ENCODE results near the gene PCCA.
A peak's percentile ranks its signal among the peaks of the same experiment; 100 is the strongest.
"Not testable (repeated sequence)": the region's sequence is repeated elsewhere in the genome, so short reads cannot be mapped to it uniquely, and the experiment has no call there.

The PCCA gene

DNA sequence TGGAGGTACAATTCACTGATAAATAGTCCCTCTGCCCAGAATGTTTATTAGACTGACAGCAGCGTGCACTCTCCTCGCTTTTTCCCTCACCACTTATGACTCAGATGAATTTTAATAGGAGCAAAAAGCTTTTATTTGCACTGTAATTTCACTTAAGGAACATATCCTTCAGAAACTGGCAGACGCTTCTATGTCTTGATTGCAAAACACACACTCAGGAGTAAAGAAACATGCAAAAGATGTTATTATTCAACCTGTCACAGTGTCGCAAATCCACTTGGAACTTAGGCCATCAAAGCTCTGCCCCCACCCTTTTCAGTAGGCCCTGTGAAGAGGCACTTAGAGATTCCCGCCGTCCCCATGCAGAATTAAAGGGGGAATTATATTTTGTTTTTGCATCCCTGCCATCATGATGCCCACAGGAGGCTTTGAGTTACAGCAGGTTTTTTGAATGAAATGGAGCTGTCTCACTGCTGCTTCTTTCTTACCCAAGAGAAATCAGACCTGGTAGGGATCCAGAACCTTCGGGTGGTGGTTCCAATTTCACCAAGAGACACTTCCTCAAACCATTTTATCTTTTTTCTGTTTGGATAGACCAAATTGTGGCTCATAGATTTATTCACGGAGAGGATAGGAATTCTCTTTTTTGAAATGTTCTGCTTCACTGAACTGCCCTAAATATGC lies 425.2 kb downstream of the PCCA start:
- Mint-ChIP-seq H3K27me3 (no peaks in the 10 kb centered on the region), H3K4me3 (no peak overlapping the region), H3K36me3 (ENCODE audit: low read depth) (no peaks in the 10 kb centered on the region), H3K4me1 (ENCODE audit: low read depth) (peaks cover 15% of the 10 kb centered on the region), H3K9me3 (no peaks in the 10 kb centered on the region), H3K27ac (no peak overlapping the region)
- no peak for DNase-seq

DNA sequence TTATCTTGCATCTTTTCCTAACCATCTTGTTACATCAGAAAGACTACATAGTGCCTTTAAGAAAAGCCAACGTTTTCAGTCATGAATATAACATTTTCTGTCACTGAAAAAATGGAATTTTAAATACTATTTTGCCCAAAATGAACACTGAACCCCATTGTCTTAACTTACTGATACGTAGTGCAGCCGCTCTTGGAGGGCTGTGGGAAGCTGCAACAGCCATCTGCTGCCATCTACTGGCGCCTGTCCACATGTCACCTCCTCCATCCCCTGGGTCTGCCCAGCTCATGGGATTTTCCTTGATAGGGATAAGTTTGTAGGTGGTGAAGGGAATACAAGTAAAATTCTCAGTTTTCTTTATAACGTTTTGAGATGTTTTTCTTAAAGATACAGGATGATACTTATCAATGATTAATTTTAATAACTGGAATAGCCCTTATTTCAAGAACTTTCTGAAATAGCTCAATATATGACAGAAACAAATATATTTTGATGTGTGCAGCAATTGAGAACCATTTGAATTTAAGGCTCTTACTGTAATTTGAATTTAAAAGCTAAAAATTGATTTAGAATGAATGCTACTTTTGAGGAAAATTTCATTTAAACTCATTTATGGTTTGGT lies 426.0 kb downstream of the PCCA start:
- no peak overlapping the region for H3K4me3 Mint-ChIP-seq
- no peaks in the 10 kb centered on the region for H3K9me3 Mint-ChIP-seq
- no peaks in the 10 kb centered on the region for H3K27me3 Mint-ChIP-seq
- peak; percentile 77 for DNase-seq
- no peak overlapping the region for H3K27ac Mint-ChIP-seq
- H3K36me3 Mint-ChIP-seq (ENCODE audit: low read depth), result no peaks in the 10 kb centered on the region
- peaks cover 15% of the 10 kb centered on the region for H3K4me1 Mint-ChIP-seq (ENCODE audit: low read depth)

DNA sequence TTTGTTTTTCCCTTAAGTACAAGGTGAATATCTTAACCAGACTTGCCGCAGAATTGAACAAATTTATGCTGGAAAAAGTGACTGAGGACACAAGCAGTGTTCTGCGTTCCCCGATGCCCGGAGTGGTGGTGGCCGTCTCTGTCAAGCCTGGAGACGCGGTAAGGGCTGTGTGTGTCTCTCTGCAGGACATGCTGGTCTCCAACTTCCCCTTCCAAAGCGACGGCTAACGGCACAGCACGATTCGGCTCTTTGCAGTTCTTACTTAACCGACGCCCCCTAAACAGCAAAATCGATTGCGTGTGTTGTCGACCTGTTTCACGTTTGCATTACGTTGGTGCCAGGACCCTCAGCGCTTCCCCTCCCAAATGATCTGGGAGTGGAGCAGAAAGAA lies 426.5 kb downstream of the PCCA start:
- H3K27me3 Mint-ChIP-seq, result no peaks in the 10 kb centered on the region
- DNase-seq, result no peak
- H3K9me3 Mint-ChIP-seq, result no peaks in the 10 kb centered on the region
- no peak overlapping the region for H3K4me3 Mint-ChIP-seq
- H3K27ac Mint-ChIP-seq, result no peak overlapping the region
- H3K4me1 Mint-ChIP-seq (ENCODE audit: low read depth), result peaks cover 15% of the 10 kb centered on the region
- no peaks in the 10 kb centered on the region for H3K36me3 Mint-ChIP-seq (ENCODE audit: low read depth)

DNA sequence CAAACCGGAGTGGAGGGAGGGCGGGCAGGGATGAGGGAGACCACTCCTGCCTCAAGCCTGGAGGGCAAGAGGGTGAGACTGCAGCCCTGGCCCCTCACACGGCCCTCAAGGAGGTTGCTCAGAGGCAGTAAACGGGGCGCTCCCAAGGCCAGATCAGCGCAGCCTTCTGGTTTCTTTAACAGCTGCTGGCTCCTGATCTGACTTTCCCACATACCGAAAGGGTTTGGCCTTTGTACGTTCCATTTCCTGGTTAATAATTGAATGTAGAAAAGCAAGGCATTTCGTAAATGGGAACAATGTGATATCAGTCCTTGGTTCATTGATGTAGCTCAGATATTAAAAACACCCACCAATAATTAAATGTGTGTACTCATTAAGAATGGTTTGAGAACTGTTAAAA lies 428.2 kb downstream of the PCCA start:
- Mint-ChIP-seq H3K4me1 (ENCODE audit: low read depth) (peaks cover 24% of the 10 kb centered on the region), H3K27ac (no peak overlapping the region)
- DNase-seq, result no peak

DNA sequence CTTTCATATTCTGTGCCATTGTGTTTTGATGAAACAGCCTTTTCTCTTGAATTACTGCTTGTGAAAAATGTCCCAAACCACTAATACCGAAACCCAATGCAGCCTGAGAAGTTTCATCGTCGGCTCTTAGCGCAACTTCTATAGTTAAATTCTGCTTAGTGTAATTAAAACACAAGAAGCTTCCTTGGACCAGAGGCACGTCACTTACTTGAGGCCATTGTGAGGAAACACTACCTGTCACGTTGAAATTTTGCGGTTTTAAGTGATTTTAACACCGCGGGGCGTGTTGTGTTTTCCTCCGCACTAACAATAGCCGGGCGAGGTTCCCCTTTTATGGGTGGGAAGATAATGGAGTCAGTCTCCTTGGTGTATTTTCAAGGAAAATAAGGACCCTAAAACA lies 428.8 kb downstream of the PCCA start:
- no peaks in the 10 kb centered on the region for H3K27me3 Mint-ChIP-seq
- no peak for DNase-seq
- no peaks in the 10 kb centered on the region for H3K36me3 Mint-ChIP-seq (ENCODE audit: low read depth)
- no peak overlapping the region for H3K4me3 Mint-ChIP-seq
- H3K9me3 Mint-ChIP-seq, result no peaks in the 10 kb centered on the region
- no peak overlapping the region for H3K27ac Mint-ChIP-seq
- H3K4me1 Mint-ChIP-seq (ENCODE audit: low read depth), result peaks cover 26% of the 10 kb centered on the region

More for the DNA sequence above, 428.2 kb downstream of the PCCA start:
- Mint-ChIP-seq H3K36me3 (ENCODE audit: low read depth) (no peaks in the 10 kb centered on the region), H3K4me3 (no peak overlapping the region), H3K9me3 (no peaks in the 10 kb centered on the region), H3K27me3 (no peaks in the 10 kb centered on the region)

DNA sequence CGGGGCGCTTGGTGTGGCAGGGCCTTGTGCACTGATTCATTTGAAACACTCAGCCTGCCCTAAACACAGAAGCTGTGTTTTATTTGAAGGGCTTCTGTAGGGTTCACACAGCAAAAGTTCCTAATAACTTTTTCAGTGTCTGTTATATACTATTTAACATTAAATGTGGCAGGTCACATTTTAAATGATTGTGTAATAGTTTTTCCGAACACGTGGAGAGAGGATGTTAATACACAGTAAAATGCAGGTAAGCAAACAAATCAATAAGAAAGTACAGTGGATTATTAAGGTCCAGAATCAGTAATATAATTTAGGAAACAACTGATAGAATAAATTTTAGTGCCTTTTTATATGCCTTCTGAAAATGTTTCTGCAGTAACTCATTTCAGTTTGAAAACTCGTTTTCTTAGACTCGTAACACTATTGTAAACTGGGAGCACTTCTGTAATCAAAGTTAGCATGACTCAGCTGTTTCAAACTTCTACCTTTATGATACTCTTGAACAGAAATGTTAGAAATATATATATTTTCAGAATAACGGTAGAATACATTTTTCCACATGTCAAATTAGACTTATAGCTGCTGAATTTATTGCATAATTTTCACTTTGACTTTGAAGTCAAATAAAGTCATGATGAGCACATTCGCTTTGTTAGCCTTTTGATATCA lies 429.6 kb downstream of the PCCA start:
- H3K27me3 Mint-ChIP-seq, result no peaks in the 10 kb centered on the region
- H3K4me3 Mint-ChIP-seq, result no peak overlapping the region
- no peaks in the 10 kb centered on the region for H3K36me3 Mint-ChIP-seq (ENCODE audit: low read depth)
- H3K9me3 Mint-ChIP-seq, result no peaks in the 10 kb centered on the region
- H3K27ac Mint-ChIP-seq, result no peak overlapping the region
- DNase-seq, result no peak
- peaks cover 26% of the 10 kb centered on the region for H3K4me1 Mint-ChIP-seq (ENCODE audit: low read depth)

DNA sequence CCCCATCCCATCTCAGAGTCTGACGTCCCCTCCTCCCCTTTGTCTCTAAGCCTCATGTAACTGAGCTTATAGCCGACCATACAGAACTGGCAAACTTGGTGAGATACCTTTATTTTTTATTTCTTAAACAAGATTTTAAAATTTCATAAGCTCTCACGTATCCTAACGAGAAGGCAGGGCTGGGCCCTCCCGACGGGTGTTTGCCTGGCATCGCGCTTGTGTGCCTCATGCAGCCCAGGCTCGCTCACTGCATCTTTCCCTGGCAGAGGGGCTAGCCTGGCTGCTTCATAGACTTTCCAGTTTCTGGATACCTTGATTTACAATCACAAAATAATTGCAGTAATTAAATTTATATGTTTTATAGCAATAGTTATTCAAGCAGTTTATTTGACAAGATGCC lies 430.7 kb downstream of the PCCA start:
- peaks cover 24% of the 10 kb centered on the region for H3K4me1 Mint-ChIP-seq (ENCODE audit: low read depth)
- no peaks in the 10 kb centered on the region for H3K36me3 Mint-ChIP-seq (ENCODE audit: low read depth)
- no peak for DNase-seq
- H3K4me3 Mint-ChIP-seq, result no peak overlapping the region
- no peaks in the 10 kb centered on the region for H3K9me3 Mint-ChIP-seq
- H3K27me3 Mint-ChIP-seq, result no peaks in the 10 kb centered on the region
- H3K27ac Mint-ChIP-seq, result no peak overlapping the region

DNA sequence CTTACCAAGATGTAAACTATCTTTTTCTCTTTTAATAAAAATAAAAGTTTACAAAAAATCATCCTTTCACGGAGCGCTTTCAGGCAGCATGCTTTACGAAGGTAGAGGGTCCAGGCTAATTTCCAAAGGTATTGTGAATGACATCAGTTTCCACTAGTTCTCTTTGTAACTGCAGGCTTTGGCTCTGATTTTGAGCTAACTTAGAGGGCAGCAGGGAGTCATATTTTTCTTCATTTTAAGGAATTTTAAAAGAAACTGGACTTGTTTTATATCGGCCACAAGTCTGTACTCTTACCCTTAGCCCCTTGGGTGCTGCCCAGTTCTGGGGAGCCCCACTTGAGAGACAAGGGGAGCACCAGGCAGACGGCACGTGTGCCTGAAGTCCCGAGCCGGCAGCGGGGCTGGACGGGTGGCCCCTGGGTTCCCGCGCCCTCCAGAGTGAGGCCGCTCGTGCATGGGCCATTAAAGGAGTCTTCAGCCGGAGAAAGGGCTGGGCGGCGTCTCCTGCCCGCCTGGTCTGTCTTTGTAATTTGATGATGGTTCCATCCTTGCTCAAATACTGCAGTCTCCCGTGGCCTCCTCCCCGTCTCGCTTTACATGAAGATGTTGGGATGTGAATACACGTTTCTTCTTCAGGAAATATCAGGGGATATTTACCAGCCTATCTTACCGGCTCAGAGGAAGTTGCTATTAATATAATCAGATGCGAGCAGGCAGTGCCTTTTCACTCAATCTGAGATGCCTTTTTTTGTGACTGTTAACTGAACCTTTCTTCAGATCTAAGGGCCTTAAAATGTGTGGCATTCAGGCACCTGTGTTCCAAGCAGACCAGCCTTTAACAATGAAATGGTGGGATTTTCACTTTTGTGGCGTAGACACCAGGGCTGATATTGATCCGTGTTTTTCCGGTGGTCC lies 432.3 kb downstream of the PCCA start:
- DNase-seq, result no peak
- no peak overlapping the region for H3K27ac Mint-ChIP-seq
- H3K9me3 Mint-ChIP-seq, result no peaks in the 10 kb centered on the region
- no peaks in the 10 kb centered on the region for H3K36me3 Mint-ChIP-seq (ENCODE audit: low read depth)
- peaks cover 22% of the 10 kb centered on the region for H3K4me1 Mint-ChIP-seq (ENCODE audit: low read depth)
- H3K4me3 Mint-ChIP-seq, result peak overlapping the region; percentile 20
- no peaks in the 10 kb centered on the region for H3K27me3 Mint-ChIP-seq

DNA sequence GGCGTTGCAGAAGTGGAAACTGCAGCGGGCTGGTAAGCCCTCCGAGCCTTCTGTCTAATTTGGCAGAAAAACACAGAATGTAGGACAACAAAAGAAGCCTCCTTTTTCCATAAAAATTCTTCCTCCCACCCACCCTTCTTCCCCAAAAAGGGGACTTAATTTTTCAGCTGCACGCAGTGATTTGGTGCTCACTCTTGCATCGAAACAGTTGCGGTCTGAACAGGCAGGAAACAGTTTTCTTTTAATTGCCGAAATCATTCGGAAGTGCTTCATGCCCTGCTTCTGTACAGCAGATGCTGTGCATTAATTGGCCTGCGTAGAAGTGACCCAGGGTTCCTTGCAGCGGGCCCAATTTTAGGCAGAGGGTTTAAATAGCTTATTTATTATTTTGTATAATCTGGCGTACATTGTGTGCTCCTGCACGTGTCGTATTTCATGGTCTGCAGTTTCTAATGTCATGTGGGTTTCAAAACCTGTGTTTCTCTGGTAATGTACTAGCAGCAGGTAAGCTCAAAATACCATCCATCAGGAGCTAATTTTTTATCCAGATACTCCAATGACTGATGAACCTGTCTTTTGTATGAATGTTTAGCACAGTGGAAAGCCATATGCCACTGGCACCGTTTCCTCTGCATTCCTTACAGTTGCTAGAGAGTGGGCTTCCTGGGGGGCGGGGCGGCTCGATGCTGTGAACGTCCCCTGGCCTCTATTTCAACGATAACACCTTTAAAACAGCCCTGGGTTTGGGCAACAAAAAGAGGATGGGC lies 433.1 kb downstream of the PCCA start:
- no peak for DNase-seq
- no peaks in the 10 kb centered on the region for H3K27me3 Mint-ChIP-seq
- H3K9me3 Mint-ChIP-seq, result no peaks in the 10 kb centered on the region
- no peak overlapping the region for H3K27ac Mint-ChIP-seq
- H3K4me1 Mint-ChIP-seq (ENCODE audit: low read depth), result peaks cover 22% of the 10 kb centered on the region
- H3K36me3 Mint-ChIP-seq (ENCODE audit: low read depth), result no peaks in the 10 kb centered on the region
- H3K4me3 Mint-ChIP-seq, result peak overlapping the region; percentile 20

DNA sequence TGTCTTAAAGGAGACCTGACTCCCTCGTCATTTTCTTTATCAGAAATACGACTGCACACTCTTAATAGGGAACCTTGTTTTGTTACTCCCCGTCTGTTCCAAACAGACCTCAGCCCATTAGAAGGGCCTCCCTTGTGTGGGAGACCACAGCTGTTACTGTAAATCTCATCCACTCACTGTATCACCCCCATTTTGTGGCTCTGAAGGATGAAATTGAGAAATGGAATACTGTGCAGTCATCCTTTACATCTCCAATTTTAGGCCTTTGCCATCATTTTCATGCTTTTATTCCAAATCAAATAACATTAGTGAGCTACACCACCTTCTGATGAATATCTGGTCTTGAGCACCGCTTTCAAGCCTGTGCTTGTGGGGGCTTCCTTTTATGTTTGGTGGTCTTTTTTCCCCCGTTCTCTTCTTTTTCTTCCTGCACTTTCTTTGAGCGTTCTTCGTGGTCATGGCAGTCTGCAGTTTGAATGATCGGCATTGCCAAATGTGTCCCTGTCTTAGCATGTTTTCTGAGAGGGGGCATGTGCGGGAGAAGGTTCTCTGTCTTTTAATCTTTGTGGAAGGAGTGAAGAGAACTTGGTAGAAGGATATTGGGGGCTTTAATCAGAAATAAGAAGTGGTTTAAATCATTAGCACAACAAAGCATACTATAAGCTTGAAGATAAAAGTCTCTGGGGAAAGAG lies 433.9 kb downstream of the PCCA start:
- peaks cover 16% of the 10 kb centered on the region for H3K4me1 Mint-ChIP-seq (ENCODE audit: low read depth)
- no peak overlapping the region for H3K27ac Mint-ChIP-seq
- H3K27me3 Mint-ChIP-seq, result no peaks in the 10 kb centered on the region
- H3K36me3 Mint-ChIP-seq (ENCODE audit: low read depth), result no peaks in the 10 kb centered on the region
- H3K9me3 Mint-ChIP-seq, result no peaks in the 10 kb centered on the region
- no peak for DNase-seq
- H3K4me3 Mint-ChIP-seq, result no peak overlapping the region

DNA sequence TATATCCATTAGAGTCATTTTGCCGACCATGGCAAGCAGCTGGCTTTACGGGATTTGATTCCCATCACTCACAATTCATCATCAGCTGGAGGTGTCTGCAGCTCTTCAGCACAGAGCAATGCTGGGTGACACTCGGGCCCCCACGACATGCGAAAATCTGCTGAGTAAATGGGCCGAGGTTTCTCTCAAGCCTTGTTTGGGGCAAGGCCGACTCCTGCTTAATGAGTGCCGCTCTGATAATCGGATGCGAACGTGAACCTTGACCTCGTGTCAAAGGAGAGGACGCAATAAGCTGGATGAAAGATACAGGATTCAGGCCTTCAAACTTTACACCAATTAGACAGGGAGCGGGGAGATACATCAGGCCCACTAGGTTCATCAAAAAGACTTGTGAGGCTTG lies 434.5 kb downstream of the PCCA start:
- H3K27ac Mint-ChIP-seq, result no peak overlapping the region
- H3K27me3 Mint-ChIP-seq, result no peaks in the 10 kb centered on the region
- no peaks in the 10 kb centered on the region for H3K36me3 Mint-ChIP-seq (ENCODE audit: low read depth)
- H3K4me1 Mint-ChIP-seq (ENCODE audit: low read depth), result peaks cover 11% of the 10 kb centered on the region
- H3K9me3 Mint-ChIP-seq, result no peaks in the 10 kb centered on the region
- H3K4me3 Mint-ChIP-seq, result no peak overlapping the region
- no peak for DNase-seq

DNA sequence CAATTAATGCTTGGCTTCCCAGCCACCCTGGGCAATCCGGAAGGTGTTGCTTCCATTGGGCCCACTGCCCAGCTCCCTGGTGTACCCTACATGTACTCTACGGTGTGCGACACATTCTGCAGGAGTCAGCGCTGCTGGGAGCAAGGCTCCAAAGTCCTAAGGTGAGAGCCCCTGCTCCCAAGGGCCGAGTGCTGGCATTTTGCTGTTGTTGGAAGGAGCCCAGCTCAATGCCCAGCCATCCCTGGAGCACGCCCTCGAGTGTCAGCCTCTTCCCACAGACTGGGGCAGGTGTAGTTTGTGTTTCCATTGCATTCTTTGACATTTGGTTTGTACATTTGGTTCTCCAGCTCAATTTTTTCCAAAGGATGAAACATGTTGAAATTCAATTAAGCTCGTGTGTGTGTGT lies 435.1 kb downstream of the PCCA start:
- no peak for DNase-seq
- H3K36me3 Mint-ChIP-seq (ENCODE audit: low read depth), result peaks cover 4% of the 10 kb centered on the region
- H3K27ac Mint-ChIP-seq, result no peak overlapping the region
- no peak overlapping the region for H3K4me3 Mint-ChIP-seq
- H3K9me3 Mint-ChIP-seq, result no peaks in the 10 kb centered on the region
- H3K27me3 Mint-ChIP-seq, result no peaks in the 10 kb centered on the region
- H3K4me1 Mint-ChIP-seq (ENCODE audit: low read depth), result peaks cover 11% of the 10 kb centered on the region

DNA sequence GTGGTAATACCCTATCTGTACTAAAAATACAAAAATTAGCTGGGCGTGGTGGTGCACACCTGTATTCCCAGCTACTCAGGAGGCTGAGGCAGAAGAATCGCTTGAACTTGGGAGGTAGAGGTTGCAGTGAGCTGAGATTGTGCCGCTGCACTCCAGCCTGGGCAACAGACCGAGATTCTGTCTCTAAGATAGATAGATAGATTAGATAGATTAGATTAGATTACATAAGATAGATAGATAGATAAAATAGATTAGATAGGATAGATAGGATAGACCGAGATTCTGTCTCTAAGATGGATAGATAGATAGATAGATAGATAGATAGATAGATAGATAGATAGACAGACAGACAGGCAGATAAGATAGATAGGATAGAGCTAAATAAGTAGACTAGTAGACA lies 435.8 kb downstream of the PCCA start:
- H3K27ac Mint-ChIP-seq, result not testable (repeated sequence)

More for the DNA sequence above, 435.8 kb downstream of the PCCA start:
- H3K4me3 Mint-ChIP-seq, H3K27me3 Mint-ChIP-seq, H3K9me3 Mint-ChIP-seq, DNase-seq: not testable (repeated sequence)
- Mint-ChIP-seq H3K4me1 (ENCODE audit: low read depth) (peaks cover 11% of the 10 kb centered on the region), H3K36me3 (ENCODE audit: low read depth) (peaks cover 10% of the 10 kb centered on the region)

All from activated T-cell treated with anti-CD3 and anti-CD28 coated beads, Interleukin-2, amount 50 U/mL, for 24 hours (primary cell).